IMR-90 (cell line): ENCODE measurements around the gene CLEC9A.

Experiments used
- CEBPB ChIP-seq: IDR thresholded peaks from 2 replicates; pipeline ENCODE4 v1.6.1; 2012; ENCODE audit warnings: low read depth, low read length, improper control_type of control experiment
- MXI1 ChIP-seq: IDR thresholded peaks from 2 replicates; pipeline ENCODE4 v1.6.1; 2012; ENCODE audit warnings: low read depth, mild to moderate bottlenecking, low read length, moderate library complexity, borderline replicate concordance
- TF ChIP-seq, protein P1 (sequence below): conservative IDR thresholded peaks from 2 replicates; pipeline ENCODE4 v1.5.1; 2012; ENCODE audit warnings: mild to moderate bottlenecking, low read depth, low read length, improper control_type of control experiment

DNA sequence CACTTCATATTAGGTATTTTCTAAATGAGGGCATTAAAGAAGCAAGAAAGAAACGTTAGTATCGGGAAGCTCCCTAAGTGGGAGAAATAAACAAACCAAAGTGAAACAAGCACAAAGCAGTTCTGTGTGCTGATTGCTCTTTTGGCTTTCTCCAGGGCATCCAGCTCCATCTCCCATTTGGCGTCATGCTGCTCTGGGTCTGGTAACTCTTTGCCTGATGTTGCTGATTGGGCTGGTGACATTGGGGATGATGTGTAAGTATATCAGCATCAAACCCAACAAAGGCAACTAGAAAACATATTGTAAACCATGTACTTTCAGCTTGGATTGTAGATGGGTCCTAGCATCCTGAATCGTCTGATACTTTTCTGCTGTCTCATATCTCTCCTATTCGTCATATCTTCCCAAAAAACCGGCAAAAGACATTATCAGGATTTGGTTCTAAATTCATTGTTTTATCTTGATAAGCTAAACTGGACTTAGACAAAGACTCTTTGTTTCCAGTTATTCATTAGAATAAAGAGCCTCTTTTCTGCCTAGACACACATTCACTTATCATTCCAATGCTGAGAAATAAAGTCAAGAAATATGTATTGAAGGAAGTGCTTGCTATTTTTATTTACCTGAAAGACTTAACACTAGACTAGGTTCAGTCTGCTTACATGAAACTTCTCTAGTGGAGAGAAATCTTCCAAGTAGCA lies 17.7 kb upstream of the CLEC9A start:
- no peak for TF ChIP-seq CEBPB
- TF ChIP-seq, protein P1, sequence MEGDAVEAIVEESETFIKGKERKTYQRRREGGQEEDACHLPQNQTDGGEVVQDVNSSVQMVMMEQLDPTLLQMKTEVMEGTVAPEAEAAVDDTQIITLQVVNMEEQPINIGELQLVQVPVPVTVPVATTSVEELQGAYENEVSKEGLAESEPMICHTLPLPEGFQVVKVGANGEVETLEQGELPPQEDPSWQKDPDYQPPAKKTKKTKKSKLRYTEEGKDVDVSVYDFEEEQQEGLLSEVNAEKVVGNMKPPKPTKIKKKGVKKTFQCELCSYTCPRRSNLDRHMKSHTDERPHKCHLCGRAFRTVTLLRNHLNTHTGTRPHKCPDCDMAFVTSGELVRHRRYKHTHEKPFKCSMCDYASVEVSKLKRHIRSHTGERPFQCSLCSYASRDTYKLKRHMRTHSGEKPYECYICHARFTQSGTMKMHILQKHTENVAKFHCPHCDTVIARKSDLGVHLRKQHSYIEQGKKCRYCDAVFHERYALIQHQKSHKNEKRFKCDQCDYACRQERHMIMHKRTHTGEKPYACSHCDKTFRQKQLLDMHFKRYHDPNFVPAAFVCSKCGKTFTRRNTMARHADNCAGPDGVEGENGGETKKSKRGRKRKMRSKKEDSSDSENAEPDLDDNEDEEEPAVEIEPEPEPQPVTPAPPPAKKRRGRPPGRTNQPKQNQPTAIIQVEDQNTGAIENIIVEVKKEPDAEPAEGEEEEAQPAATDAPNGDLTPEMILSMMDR: no peak
- TF ChIP-seq MXI1: no peak
